ENCODE results near the gene MYMK.
A peak's percentile ranks its signal among the peaks of the same experiment; 100 is the strongest.

MYMK gene

DNA sequence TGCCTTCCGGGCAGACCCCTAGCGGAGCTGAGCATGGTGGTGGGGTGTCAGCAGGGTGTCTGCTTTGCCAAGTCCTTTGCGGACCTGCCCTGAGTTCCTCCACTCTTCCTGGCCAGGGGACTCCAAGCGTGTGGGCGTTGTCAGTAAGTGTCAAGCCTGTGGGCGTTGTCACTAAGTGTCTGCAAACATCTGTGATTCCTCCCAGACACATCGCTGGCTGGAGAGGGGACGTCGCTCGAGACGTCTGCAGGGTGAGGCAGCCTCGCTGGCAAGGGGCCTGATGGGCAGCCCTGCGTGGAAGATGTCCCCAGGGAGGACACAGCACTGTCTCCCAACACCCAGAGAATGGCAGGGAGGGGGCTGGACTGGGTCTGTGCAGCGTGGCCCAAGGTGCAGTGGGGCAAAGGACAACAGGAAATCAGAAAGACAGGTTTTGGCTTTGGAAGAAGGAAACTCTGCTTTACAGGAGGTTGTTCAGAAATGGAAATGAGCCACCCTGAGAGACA is 38.6 kb upstream of the MYMK start:
- TF ChIP-seq GATA1 (IDR thresholded peaks at IDR 0.05; ENCODE audit: low read depth, low read length) (no peak), POLR2A (IDR thresholded peaks at IDR 0.05; ENCODE audit: low read length) (no peak)

DNA sequence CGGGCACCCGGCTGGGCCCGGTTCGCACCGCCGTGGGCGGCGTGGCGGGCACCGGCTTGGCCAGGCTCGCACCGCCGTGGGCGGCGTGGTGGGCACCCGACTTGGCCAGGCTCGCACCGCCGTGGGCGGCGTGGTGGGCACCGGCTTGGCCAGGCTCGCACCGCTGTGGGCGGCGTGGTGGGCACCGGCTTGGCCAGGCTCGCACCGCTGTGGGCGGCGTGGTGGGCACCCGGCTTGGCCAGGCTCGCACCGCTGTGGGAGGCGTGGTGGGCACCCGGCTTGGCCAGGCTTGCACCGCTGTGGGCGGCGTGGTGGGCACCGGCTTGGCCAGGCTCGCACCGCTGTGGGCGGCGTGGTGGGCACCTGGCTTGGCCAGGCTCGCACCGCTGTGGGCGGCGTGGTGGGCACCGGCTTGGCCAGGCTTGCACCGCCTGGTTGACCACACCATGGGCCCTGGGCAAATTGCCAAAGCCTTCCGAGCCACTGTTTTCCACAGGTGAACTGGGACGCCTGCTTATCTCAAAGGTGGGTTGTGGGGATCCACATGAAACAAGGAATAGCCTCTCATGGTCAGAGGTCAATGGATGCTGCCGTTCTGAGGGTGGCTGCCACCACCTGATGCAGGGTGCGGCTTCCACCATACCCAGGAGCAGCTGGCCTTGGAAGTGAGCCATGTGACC is 38.0 kb upstream of the MYMK start:
- no peak for DNase-seq
- TF ChIP-seq POLR2A (IDR thresholded peaks at IDR 0.05; ENCODE audit: low read length) (no peak), GATA1 (IDR thresholded peaks at IDR 0.05; ENCODE audit: low read depth, low read length) (no peak)

More for the DNA sequence above, 38.6 kb upstream of the MYMK start:
- DNase-seq = no peak

DNA sequence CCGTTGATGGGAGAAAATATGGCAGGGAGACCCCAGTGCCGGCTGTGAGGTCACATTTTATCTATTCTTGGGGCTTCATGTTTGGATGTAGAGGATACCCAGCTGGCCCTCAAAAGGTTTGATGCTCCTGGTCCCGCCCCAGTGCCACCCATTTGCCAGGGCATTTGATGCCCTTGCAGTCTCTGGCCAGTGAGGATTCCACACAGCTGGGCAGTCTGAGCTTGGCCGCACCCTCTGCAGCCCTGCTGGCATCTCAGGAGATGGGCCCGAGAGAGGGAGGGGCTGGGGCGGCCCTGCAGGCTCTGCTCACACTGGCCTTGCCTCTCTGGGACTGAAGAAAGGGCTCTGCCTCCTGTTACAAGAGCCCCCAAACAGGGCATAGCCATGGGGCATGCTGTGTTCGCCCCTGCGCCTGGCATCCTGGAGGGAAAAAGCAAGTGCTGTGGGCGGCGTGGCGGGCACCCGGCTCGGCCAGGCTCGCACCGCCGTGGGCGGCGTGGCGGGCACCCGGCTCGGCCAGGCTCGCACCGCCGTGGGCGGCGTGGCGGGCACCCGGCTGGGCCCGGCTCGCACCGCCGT is 37.3 kb upstream of the MYMK start:
- DNase-seq = no peak
- no peak for TF ChIP-seq GATA1 (IDR thresholded peaks at IDR 0.05; ENCODE audit: low read depth, low read length)
- TF ChIP-seq POLR2A (IDR thresholded peaks at IDR 0.05; ENCODE audit: low read length) = no peak

DNA sequence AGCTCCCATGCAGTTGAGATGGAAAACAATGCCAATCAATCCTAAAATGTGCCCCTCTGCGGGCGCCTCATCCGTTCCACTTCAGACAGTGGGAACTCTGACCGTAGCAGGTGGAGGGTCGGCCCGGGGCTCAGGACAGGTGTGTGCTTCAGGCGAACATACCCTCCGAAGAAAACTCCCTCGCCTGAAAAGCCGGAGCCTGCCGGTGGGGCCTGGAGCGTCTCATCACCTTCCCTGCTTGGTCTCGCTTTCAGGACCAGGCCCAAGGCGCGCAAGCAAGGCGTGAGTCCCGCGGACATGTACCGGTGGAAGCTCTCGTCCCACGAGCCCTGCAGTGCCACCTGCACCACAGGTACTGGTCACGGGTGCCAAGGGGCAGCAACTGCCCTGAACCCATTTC is 36.2 kb upstream of the MYMK start:
- no peak for DNase-seq
- no peak for TF ChIP-seq POLR2A (IDR thresholded peaks at IDR 0.05; ENCODE audit: low read length)
- no peak for TF ChIP-seq GATA1 (IDR thresholded peaks at IDR 0.05; ENCODE audit: low read depth, low read length)

DNA sequence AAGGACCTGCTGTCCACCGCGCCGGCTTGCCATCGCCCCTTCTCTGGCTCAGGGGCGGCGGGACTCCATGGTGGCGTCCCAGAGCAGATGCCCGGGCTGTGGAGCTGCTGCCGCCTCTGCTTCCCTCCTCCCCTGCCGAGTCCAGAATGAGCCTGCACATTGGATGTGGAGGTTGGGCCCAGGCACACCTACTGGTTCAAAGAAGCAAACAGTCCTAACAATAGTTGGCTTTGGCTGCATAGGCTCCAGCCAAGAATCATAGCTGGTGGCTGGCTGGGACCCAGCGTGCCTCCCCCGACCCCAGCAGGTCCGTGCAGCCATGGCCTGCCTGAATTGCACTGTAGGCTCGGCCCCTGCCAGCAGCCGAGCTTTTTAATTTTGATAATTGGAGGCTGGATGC is 35.6 kb upstream of the MYMK start:
- DNase-seq = no peak
- no peak for TF ChIP-seq POLR2A (IDR thresholded peaks at IDR 0.05; ENCODE audit: low read length)

DNA sequence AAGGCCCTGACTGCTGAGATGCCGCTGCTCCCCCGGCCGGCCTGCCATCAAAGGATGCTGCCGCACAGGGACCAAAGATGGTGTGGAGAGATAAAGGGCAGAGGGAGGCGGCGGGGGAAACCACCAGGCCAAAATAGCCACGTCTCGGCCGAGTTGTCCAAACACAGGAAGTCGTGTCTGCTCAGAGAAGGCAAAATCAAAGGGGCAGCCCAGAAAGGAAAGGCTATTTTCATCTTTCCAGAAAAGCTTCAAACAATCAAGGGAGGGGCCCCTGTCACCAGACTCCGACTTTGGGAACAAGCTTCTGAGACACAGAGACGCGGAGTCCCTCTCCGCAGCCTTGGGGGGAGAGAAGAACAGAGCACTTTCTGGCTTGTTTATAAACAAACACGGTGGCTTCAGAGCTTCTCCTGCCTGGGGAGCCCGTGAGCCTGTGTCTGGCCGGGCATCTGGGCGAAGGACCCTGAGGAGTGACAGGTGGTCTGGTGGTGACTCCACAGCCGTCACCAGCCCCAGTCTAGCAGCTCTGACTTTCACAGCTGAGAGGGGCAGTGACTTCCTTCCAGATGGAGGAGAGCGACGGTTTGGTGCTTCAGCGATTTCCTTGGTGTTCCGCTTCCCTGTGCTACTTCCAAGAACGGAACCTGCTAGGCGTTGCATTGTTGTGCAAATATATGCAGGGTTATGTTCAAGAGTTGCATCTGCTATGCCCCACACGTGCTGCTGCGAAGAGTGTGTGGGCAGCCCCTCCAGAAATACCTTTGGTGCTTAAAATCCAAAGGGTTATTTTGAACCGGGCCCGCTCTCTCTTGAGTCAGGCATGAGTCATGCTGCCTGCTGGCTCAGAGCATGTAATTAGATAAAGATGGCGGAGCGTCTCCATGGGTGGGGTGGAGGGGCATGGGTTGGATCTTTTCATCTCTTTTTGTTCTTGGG is 33.7 kb upstream of the MYMK start:
- peak in 1 of 2 experiments; percentile 46 for DNase-seq
- TF ChIP-seq POLR2A (IDR thresholded peaks at IDR 0.05; ENCODE audit: low read length) = no peak
- TF ChIP-seq GATA1 (IDR thresholded peaks at IDR 0.05; ENCODE audit: low read depth, low read length) = no peak

DNA sequence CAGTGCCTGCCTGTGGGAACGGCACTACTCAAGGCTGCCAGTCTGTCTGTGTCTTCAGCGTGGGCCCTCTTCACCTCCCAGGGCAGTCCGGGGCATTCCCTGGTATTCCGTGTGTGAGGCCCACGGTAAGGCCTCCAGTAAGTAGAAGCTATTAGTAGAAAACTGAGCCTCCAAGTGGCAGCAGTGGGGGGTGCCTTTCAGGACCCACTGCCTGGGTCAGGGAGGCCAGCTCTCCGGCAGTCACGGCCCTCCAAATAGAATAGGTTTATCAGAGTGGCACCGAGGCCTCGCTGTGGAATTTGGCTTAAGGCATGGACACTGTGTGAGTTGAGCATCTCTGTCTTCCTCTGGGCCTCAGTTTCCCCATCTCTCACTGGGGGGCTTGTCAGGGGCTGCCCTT is 32.8 kb upstream of the MYMK start:
- TF ChIP-seq POLR2A (IDR thresholded peaks at IDR 0.05; ENCODE audit: low read length) (no peak), GATA1 (IDR thresholded peaks at IDR 0.05; ENCODE audit: low read depth, low read length) (no peak)
- DNase-seq = no peak

DNA sequence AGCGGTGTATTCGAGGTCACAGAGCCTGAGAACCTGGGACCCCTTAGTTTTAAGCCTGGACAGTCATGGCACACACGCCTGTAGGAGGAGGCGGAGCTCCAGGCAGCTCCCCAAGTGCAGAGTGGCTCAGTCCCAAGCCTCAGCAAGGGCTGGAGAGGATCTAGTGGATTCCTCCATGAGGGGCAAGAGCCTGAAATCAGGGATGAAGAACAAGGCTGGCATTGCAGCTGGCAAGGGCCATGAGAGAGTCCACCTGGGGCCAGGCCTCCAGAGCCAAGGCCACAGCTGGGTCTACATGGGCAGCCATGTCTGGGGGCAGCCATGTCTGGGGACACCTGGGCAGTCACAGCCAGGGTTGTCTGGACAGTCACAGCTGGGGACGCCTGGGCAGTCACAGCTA is 31.6 kb upstream of the MYMK start:
- TF ChIP-seq POLR2A (IDR thresholded peaks at IDR 0.05; ENCODE audit: low read length) = no peak
- no peak for TF ChIP-seq GATA1 (IDR thresholded peaks at IDR 0.05; ENCODE audit: low read depth, low read length)
- DNase-seq = no peak

DNA sequence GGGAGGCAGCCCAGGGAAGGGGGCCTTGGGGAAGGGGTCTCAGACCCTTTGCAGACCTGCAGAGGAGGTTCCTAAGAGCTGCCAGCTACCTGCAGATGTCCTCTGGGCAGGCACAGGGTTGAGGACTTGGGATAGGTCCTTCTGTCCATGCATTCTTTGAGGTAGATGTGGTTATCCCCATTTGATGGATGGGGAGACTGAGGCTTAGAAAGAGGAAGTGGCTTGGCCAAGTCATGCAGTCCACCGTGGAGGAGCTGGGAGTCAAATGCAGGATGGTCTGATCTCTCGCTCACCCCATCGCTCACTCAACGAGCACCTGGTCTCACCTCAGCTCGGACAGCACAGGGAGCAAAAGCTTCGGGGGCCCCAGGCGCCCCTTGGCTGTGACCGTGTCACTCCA is 30.0 kb upstream of the MYMK start:
- no peak for DNase-seq
- TF ChIP-seq GATA1 (IDR thresholded peaks at IDR 0.05; ENCODE audit: low read depth, low read length) = no peak
- TF ChIP-seq POLR2A (IDR thresholded peaks at IDR 0.05; ENCODE audit: low read length) = no peak

DNA sequence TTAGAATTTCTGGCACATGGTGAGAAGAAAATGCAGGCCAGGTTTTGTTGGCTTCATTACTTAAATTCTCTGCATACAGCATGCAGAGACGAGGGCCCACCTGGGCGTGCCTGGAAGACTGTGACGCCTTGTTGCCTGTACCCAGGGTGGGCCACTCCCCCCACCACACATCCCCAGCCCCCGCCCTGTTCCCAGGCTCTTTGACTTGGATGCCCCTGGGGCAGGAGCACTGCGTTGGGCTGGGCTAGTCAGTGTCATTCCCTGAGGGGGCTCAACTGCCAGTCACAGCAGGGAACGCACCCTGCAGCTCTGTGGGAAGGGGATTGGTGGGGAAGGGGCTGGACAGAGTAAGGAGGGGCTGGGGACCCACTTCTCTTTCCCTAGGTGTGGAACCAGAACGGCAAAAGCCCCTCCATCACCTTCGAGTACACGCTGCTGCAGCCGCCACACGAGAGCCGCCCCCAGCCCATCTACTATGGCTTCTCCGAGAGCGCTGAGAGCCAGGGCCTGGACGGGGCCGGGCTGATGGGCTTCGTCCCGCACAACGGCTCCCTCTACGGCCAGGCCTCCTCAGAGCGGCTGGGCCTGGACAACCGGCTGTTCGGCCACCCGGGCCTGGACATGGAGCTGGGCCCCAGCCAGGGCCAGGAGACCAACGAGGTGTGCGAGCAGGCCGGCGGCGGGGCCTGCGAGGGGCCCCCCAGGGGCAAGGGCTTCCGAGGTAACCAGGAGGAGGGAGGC is 29.4 kb upstream of the MYMK start:
- TF ChIP-seq POLR2A (IDR thresholded peaks at IDR 0.05; ENCODE audit: low read length) (no peak), GATA1 (IDR thresholded peaks at IDR 0.05; ENCODE audit: low read depth, low read length) (no peak)
- no peak for DNase-seq

DNA sequence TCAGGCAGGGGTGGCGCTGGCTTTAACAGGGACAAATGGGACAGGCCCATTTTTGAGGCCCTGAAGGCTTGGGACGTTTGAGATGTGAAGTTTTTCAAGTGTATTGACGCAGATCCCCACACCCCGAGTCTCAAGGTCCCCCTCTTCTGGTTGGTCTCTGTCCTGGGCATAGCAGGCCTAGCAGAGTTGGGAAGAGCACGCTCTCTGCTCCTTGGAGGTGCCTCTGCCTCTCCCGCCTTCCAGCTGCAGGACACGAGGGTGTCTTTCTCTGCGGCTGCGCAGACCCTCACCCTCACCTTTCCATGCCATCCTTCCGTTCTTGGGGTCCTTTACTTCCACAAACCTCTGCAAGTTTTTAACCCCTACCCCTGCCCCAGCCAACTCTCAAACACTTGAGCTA is 28.4 kb upstream of the MYMK start:
- no peak for DNase-seq
- TF ChIP-seq GATA1 (IDR thresholded peaks at IDR 0.05; ENCODE audit: low read depth, low read length) (no peak), POLR2A (IDR thresholded peaks at IDR 0.05; ENCODE audit: low read length) (no peak)

DNA sequence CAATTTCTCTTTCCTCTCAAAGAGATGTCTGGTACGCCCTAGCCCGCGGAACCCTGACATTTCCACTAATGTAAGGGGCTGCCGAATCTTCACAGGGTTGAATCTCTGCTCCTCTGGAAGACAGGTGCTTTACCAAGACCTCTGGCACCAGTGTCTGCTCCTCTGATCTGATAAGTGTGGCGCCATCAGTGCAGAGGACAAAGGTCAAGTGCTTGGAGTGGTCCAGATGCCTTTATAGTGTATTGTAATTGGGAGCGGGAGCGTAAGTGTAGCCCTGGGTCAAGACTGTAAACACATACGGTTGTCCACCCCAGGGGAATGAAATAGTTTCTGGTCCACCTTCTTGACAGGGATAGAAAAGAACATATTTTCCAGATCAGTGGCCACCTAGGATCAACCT is 27.5 kb upstream of the MYMK start:
- TF ChIP-seq POLR2A (IDR thresholded peaks at IDR 0.05; ENCODE audit: low read length) = no peak
- TF ChIP-seq GATA1 (IDR thresholded peaks at IDR 0.05; ENCODE audit: low read depth, low read length) = no peak
- DNase-seq = no peak

DNA sequence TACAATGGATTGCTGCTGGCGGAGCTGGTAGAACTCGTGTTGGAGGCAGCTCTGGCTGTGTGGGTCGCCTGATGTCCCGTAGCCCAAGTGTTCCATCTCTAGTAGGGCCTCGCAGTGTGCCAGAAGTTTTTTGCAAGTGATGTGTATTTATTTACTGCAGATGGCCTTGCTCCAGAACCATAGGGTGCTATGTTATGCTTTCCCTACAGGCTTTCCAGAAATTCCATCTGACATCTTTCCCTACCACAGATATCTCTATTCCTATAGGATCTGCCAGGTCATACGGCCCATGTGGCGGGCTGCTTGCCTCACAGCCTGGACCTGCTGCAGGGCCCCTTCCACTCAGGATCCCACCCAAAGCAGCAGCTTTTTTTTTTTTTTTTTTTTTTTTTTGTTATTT is 26.7 kb upstream of the MYMK start:
- DNase-seq = no peak
- no peak for TF ChIP-seq POLR2A (IDR thresholded peaks at IDR 0.05; ENCODE audit: low read length)
- no peak for TF ChIP-seq GATA1 (IDR thresholded peaks at IDR 0.05; ENCODE audit: low read depth, low read length)

DNA sequence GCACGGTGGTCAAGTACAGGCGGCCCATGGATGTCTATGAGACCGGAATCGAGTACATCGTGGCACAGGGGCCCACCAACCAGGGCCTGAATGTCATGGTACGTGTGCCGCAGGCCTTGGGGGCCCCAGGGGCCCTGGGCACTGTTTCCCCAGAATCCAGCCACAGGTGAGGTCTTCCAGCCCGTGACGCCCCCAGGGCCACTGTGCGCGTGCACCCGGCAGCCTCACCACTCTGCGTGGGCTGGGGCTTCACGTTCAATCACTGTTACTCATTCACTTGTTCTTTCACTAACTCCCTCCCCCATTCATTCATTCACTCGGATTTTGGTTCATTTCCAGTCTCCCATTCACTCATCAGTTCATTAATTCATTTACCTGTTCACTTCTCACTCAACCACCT is 22.4 kb upstream of the MYMK start:
- TF ChIP-seq GATA1 (IDR thresholded peaks at IDR 0.05; ENCODE audit: low read depth, low read length) (no peak), POLR2A (IDR thresholded peaks at IDR 0.05; ENCODE audit: low read length) (no peak)
- DNase-seq = no peak
